ENCODE results near the gene IL17RD. TPM values are rescaled to one million over a fixed set of nuclear protein-coding genes. Genes with fewer than 3 reads are reported as not detected.

Gene IL17RD
- total and polyA plus RNA-seq, 2 experiments from 2014 or later, result 10.7 to 104 TPM

DNA sequence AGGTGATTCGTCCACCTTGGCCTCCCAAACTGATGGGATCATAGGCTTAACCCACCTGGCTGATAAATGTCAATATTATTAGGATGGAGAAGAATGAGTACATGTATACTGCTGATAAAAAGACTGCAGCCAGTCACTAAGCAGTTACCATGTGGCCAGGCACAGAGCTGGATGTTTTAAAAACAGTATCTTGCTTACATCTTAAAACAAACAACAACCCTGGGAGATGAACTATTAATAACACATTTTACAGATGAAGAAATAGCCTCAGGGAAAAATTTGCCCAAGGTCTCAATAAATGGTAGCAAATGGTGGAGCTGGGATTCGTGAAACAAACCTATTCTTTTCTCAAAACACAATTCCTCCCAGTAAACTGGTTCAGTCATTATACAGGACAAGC is 18.1 kb downstream of the IL17RD start (continued):
- TF ChIP-seq NANOG (IDR thresholded peaks at IDR 0.05; ENCODE audit: borderline replicate concordance) (no peak), ZNF331 (CRISPR knock-in tag; IDR thresholded peaks at IDR 0.05; ENCODE audit: low read depth) (no peak), POLR2AphosphoS5 (IDR thresholded peaks at IDR 0.05; ENCODE audit: low read depth) (no peak), JUNB (IDR thresholded peaks at IDR 0.05; ENCODE audit: unreplicated experiment) (no peak), EZH2phosphoT487 (IDR thresholded peaks at IDR 0.05; ENCODE audit: unreplicated experiment) (no peak), CREB1 (CRISPR knock-in tag; IDR thresholded peaks at IDR 0.05; ENCODE audit: low read depth) (no peak), EZH2 (IDR thresholded peaks at IDR 0.05; ENCODE audit: low read depth, unreplicated experiment) (no peak), ZNF114 (CRISPR knock-in tag; IDR thresholded peaks at IDR 0.05) (no peak), REST (IDR thresholded peaks at IDR 0.05; ENCODE audit: unreplicated experiment) (no peak), STAT1 (IDR thresholded peaks at IDR 0.05; ENCODE audit: unreplicated experiment) (no peak)
- TF ChIP-seq, protein P1, sequence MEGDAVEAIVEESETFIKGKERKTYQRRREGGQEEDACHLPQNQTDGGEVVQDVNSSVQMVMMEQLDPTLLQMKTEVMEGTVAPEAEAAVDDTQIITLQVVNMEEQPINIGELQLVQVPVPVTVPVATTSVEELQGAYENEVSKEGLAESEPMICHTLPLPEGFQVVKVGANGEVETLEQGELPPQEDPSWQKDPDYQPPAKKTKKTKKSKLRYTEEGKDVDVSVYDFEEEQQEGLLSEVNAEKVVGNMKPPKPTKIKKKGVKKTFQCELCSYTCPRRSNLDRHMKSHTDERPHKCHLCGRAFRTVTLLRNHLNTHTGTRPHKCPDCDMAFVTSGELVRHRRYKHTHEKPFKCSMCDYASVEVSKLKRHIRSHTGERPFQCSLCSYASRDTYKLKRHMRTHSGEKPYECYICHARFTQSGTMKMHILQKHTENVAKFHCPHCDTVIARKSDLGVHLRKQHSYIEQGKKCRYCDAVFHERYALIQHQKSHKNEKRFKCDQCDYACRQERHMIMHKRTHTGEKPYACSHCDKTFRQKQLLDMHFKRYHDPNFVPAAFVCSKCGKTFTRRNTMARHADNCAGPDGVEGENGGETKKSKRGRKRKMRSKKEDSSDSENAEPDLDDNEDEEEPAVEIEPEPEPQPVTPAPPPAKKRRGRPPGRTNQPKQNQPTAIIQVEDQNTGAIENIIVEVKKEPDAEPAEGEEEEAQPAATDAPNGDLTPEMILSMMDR (conservative IDR thresholded peaks at IDR 0.05; ENCODE audit: low read depth in 2 of 2), result no peak

DNA sequence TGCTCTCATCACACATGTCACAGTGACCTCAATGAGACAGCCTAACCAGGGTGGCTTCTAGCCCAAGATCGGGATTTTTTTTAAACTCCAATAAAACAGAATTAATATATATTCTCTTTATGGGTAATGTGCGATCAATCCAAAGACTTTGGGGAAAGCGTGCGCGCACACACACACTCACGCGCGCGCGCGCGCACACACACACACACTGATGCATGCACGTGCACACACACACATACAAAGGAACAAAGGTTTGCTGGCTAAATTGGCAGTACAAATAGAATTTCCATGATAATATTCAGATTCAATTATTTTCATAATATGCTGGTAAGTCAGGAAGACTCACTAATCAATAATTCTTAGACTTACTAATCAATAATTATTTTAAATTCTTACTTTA is 19.3 kb downstream of the IL17RD start:
- Histone ChIP-seq H4K20me1 (replicated peaks; ENCODE audit: insufficient read depth) (peaks cover 23% of the 10 kb centered on the region), H3K79me2 (replicated peaks; ENCODE audit: insufficient read depth) (peaks cover 89% of the 10 kb centered on the region), H2AFZ (no peak overlapping the region), H3K4me1 (ENCODE audit: insufficient read depth) (peaks cover 30% of the 10 kb centered on the region), H3K36me3 (ENCODE audit: insufficient read depth) (no peaks in the 10 kb centered on the region), H3K27ac (ENCODE audit: low read depth) (no peak overlapping the region), H3K27me3 (ENCODE audit: insufficient read depth) (no peaks in the 10 kb centered on the region), H3K4me2 (no peak overlapping the region), H3K9me2 (ENCODE audit: insufficient read depth) (no peaks in the 10 kb centered on the region), H3K4me3 (no peak overlapping the region), H3F3A (replicated peaks; ENCODE audit: low read depth) (no peaks in the 10 kb centered on the region; the same call in 1 of the 2 replicates)
- ATAC-seq (no peak), DNase-seq (ENCODE audit: low spot score) (no peak)
- Mint-ChIP-seq H3K36me3 (ENCODE audit: low read depth) (peaks cover 30% of the 10 kb centered on the region), H3K27ac (no peak overlapping the region), H3K4me3 (no peak overlapping the region), H3K9me3 (no peaks in the 10 kb centered on the region), H3K4me1 (peaks cover 52% of the 10 kb centered on the region), H3K27me3 (ENCODE audit: insufficient read depth, low read depth, poor library complexity) (no peaks in the 10 kb centered on the region)
- TF ChIP-seq, protein P2, sequence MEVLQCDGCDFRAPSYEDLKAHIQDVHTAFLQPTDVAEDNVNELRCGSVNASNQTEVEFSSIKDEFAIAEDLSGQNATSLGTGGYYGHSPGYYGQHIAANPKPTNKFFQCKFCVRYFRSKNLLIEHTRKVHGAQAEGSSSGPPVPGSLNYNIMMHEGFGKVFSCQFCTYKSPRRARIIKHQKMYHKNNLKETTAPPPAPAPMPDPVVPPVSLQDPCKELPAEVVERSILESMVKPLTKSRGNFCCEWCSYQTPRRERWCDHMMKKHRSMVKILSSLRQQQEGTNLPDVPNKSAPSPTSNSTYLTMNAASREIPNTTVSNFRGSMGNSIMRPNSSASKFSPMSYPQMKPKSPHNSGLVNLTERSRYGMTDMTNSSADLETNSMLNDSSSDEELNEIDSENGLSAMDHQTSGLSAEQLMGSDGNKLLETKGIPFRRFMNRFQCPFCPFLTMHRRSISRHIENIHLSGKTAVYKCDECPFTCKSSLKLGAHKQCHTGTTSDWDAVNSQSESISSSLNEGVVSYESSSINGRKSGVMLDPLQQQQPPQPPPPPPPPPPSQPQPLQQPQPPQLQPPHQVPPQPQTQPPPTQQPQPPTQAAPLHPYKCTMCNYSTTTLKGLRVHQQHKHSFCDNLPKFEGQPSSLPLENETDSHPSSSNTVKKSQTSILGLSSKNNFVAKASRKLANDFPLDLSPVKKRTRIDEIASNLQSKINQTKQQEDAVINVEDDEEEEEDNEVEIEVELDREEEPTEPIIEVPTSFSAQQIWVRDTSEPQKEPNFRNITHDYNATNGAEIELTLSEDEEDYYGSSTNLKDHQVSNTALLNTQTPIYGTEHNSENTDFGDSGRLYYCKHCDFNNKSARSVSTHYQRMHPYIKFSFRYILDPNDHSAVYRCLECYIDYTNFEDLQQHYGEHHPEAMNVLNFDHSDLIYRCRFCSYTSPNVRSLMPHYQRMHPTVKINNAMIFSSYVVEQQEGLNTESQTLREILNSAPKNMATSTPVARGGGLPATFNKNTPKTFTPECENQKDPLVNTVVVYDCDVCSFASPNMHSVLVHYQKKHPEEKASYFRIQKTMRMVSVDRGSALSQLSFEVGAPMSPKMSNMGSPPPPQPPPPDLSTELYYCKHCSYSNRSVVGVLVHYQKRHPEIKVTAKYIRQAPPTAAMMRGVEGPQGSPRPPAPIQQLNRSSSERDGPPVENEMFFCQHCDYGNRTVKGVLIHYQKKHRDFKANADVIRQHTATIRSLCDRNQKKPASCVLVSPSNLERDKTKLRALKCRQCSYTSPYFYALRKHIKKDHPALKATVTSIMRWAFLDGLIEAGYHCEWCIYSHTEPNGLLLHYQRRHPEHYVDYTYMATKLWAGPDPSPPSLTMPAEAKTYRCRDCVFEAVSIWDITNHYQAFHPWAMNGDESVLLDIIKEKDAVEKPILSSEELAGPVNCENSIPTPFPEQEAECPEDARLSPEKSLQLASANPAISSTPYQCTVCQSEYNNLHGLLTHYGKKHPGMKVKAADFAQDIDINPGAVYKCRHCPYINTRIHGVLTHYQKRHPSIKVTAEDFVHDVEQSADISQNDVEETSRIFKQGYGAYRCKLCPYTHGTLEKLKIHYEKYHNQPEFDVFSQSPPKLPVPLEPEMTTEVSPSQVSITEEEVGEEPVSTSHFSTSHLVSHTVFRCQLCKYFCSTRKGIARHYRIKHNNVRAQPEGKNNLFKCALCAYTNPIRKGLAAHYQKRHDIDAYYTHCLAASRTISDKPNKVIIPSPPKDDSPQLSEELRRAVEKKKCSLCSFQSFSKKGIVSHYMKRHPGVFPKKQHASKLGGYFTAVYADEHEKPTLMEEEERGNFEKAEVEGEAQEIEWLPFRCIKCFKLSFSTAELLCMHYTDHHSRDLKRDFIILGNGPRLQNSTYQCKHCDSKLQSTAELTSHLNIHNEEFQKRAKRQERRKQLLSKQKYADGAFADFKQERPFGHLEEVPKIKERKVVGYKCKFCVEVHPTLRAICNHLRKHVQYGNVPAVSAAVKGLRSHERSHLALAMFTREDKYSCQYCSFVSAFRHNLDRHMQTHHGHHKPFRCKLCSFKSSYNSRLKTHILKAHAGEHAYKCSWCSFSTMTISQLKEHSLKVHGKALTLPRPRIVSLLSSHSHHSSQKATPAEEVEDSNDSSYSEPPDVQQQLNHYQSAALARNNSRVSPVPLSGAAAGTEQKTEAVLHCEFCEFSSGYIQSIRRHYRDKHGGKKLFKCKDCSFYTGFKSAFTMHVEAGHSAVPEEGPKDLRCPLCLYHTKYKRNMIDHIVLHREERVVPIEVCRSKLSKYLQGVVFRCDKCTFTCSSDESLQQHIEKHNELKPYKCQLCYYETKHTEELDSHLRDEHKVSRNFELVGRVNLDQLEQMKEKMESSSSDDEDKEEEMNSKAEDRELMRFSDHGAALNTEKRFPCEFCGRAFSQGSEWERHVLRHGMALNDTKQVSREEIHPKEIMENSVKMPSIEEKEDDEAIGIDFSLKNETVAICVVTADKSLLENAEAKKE (CRISPR knock-in tag; IDR thresholded peaks at IDR 0.05), result no peak
- no peak for TF ChIP-seq EZH2 (IDR thresholded peaks at IDR 0.05; ENCODE audit: low read depth, unreplicated experiment)
- TF ChIP-seq CREB1 (CRISPR knock-in tag; IDR thresholded peaks at IDR 0.05; ENCODE audit: low read depth), result no peak
- TF ChIP-seq NANOG (IDR thresholded peaks at IDR 0.05; ENCODE audit: borderline replicate concordance), result no peak
- TF ChIP-seq EZH2phosphoT487 (IDR thresholded peaks at IDR 0.05; ENCODE audit: unreplicated experiment), result no peak
- TF ChIP-seq ZNF331 (CRISPR knock-in tag; IDR thresholded peaks at IDR 0.05; ENCODE audit: low read depth), result no peak
- TF ChIP-seq, protein P3, sequence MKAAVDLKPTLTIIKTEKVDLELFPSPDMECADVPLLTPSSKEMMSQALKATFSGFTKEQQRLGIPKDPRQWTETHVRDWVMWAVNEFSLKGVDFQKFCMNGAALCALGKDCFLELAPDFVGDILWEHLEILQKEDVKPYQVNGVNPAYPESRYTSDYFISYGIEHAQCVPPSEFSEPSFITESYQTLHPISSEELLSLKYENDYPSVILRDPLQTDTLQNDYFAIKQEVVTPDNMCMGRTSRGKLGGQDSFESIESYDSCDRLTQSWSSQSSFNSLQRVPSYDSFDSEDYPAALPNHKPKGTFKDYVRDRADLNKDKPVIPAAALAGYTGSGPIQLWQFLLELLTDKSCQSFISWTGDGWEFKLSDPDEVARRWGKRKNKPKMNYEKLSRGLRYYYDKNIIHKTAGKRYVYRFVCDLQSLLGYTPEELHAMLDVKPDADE (IDR thresholded peaks at IDR 0.05), result no peak
- TF ChIP-seq ZNF114 (CRISPR knock-in tag; IDR thresholded peaks at IDR 0.05), result no peak
- no peak for TF ChIP-seq POLR2AphosphoS5 (IDR thresholded peaks at IDR 0.05; ENCODE audit: low read depth)
